ENCODE results near the gene KRT86. TPM values are rescaled to one million over a fixed set of nuclear protein-coding genes. Genes with fewer than 3 reads are reported as not detected.
"Not testable (repeated sequence)": the region's sequence is repeated elsewhere in the genome, so short reads cannot be mapped to it uniquely, and the experiment has no call there.

Gene KRT86
- total RNA-seq, 4 donors from 2014 or later = not detected

GRCh38 chr12:52298677-52299190 lies 24.3 kb downstream of the KRT86 start:
- Histone ChIP-seq H3K27me3 (no peaks in the 10 kb centered on the region), H3K4me3 (no peak overlapping the region), H3K4me1 (no peaks in the 10 kb centered on the region), H3K36me3 (no peaks in the 10 kb centered on the region), H3K27ac (no peak overlapping the region), H3K9me3 (no peaks in the 10 kb centered on the region)
- no peak for TF ChIP-seq CTCF (IDR thresholded peaks at IDR 0.05)
- no peak for TF ChIP-seq POLR2A (IDR thresholded peaks at IDR 0.05)
- no peak for DNase-seq

GRCh38 chr12:52300796-52301691 lies 26.6 kb downstream of the KRT86 start:
- peak in 1 of 3 donors; percentile 29 for DNase-seq
- no peak overlapping the region for H3K4me3 ChIP-seq

DNA sequence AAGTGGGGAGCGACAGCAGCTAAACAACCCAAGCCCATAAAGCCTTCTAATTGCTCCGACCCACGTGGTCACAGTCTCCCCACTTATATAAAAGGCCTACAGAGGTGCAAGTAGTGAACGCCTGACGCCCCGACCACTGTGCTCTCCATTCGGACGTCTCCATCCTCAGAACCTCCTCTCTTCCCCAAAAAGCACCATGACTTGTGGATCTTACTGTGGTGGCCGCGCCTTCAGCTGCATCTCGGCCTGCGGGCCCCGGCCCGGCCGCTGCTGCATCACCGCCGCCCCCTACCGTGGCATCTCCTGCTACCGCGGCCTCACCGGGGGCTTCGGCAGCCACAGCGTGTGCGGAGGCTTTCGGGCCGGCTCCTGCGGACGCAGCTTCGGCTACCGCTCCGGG lies 27.3 kb downstream of the KRT86 start:
- H3K27ac ChIP-seq, H3K4me3 ChIP-seq, H3K4me1 ChIP-seq, H3K9me3 ChIP-seq, H3K27me3 ChIP-seq, H3K36me3 ChIP-seq: not testable (repeated sequence)
- DNase-seq = peak in 1 of 3 donors; percentile 14

More at GRCh38 chr12:52300796-52301691, 26.6 kb downstream of the KRT86 start:
- Histone ChIP-seq H3K36me3 (no peaks in the 10 kb centered on the region), H3K27me3 (no peaks in the 10 kb centered on the region), H3K4me1 (no peaks in the 10 kb centered on the region), H3K27ac (no peak overlapping the region), H3K9me3 (no peaks in the 10 kb centered on the region)
- no peak for TF ChIP-seq CTCF (IDR thresholded peaks at IDR 0.05)
- TF ChIP-seq POLR2A (IDR thresholded peaks at IDR 0.05) = no peak

DNA sequence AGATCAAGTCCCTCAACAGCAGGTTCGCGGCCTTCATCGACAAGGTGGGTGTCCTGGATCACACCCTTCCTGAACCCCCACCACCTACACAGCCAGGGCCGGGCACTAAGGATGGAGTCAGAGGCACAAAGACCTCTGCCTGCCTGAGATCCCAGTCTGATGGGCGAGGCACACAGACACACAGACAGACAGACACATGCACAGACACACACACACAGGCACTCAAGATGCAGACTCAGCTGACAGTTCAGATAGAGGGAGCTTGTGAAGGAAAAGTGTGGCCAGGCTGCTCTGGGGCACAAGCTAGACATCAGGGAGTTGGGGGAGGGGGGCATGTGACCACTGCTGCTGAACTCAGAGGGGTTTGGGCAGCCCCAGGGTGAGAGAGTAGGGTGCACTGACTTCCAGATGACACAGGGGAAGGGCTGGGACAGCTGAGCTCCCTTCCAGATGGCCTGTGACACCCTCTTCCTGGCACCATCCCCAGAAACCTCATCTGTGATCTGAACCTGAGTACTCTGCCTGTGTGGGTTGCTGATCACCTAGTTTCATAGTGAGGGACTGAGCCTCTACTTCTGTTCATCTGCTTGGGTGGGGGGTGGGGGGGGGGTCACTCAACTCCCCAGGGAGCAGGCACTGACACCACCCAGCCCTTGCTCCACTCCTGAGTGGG lies 27.9 kb downstream of the KRT86 start:
- H3K27ac ChIP-seq, H3K9me3 ChIP-seq, DNase-seq, H3K27me3 ChIP-seq, H3K36me3 ChIP-seq, H3K4me1 ChIP-seq, H3K4me3 ChIP-seq: not testable (repeated sequence)

DNA sequence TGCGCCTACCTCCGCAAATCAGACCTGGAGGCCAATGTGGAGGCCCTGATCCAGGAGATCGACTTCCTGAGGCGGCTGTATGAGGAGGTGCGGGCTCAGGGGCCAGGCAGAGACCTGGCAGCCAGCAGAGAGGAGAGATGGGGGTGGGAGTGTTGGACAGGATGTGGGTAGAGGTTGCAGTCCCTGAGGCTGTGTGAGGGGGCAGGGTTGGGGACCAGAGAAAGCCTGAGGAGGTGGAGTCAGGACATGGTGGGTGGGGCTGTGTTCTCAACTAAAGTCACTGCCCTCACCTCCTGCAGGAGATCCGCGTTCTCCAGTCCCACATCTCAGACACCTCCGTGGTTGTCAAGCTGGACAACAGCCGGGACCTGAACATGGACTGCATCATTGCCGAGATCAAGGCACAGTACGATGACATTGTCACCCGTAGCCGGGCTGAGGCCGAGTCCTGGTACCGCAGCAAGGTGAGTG lies 30.5 kb downstream of the KRT86 start:
- peak in 2 of 3 donors; percentile 14 to 48 for DNase-seq

GRCh38 chr12:52305921-52306705 lies 31.7 kb downstream of the KRT86 start:
- H3K27me3 ChIP-seq = no peaks in the 10 kb centered on the region
- no peak for DNase-seq
- H3K27ac ChIP-seq = no peak overlapping the region
- H3K36me3 ChIP-seq = no peaks in the 10 kb centered on the region
- no peaks in the 10 kb centered on the region for H3K9me3 ChIP-seq
- H3K4me3 ChIP-seq = no peak overlapping the region
- peaks cover 0 to 12% (median 0%) of the 10 kb centered on the region in 4 donors for H3K4me1 ChIP-seq
- no peak for TF ChIP-seq POLR2A (IDR thresholded peaks at IDR 0.05)
- peak in 3 of 6 experiments; percentile 32 to 34 (median 32) for TF ChIP-seq CTCF (IDR thresholded peaks at IDR 0.05)

More for the DNA sequence above, 30.5 kb downstream of the KRT86 start:
- not testable (repeated sequence) for H3K27me3 ChIP-seq, H3K4me3 ChIP-seq, H3K27ac ChIP-seq, H3K36me3 ChIP-seq, H3K9me3 ChIP-seq
- peaks cover 0 to 12% (median 0%) of the 10 kb centered on the region in 4 donors for H3K4me1 ChIP-seq

All from Peyer's patch (tissue), 4 donors.